SK-N-SH (cell line): ENCODE results near the gene HLA-DQB1.

Experiments used
- CHD2 ChIP-seq: fragments of 150-350 bp; IDR thresholded peaks from 2 replicates; pipeline ENCODE4 v1.6.1; 2018; ENCODE audit warnings: low read length; ENCODE audit not compliant: partially characterized antibody
- CTCF ChIP-seq: fragments of 200-600 bp; sonication (generic); IDR thresholded peaks from 2 replicates; pipeline ENCODE4 v1.6.1; 2017; ENCODE audit warnings: antibody characterized with exemption, mild to moderate bottlenecking, moderate library complexity
- EZH2phosphoT487 ChIP-seq: fragments of 200-600 bp; sonication (generic); IDR thresholded peaks from 2 replicates; pipeline ENCODE4 v1.6.1; 2017; ENCODE audit warnings: low read depth, mixed run types, mild to moderate bottlenecking, antibody characterized with exemption, moderate library complexity, borderline replicate concordance
- FOXJ3 ChIP-seq: sonication (generic); formaldehyde crosslinking; IDR thresholded peaks from 2 replicates; pipeline ENCODE4 v1.5.1; 2020; ENCODE audit warnings: mild to moderate bottlenecking, missing genetic modification reagents
- FOXM1 ChIP-seq: IDR thresholded peaks from 2 replicates; pipeline ENCODE4 v1.4.0; 2012; ENCODE audit warnings: low read depth, mild to moderate bottlenecking
- MEF2A ChIP-seq: IDR thresholded peaks from 2 replicates; pipeline ENCODE4 v1.4.0; 2012; ENCODE audit warnings: low read depth, borderline replicate concordance
- MXI1 ChIP-seq: IDR thresholded peaks from 2 replicates; pipeline ENCODE4 v1.6.1; 2012; ENCODE audit warnings: mild to moderate bottlenecking, low read depth, low read length, improper control_type of control experiment
- NFIC ChIP-seq: IDR thresholded peaks from 2 replicates; pipeline ENCODE4 v1.4.0; 2012; ENCODE audit warnings: borderline replicate concordance
- POLR2AphosphoS5 ChIP-seq: IDR thresholded peaks from 2 replicates; pipeline ENCODE4 v1.6.1; 2012; ENCODE audit warnings: low read depth, low read length
- RFX5 ChIP-seq: IDR thresholded peaks from 2 replicates; pipeline ENCODE4 v1.6.1; 2012; ENCODE audit warnings: mild to moderate bottlenecking, improper control_type of control experiment, low read length
- SIN3A ChIP-seq: IDR thresholded peaks from 2 replicates; pipeline ENCODE4 v1.6.1; 2012; ENCODE audit warnings: low read depth, mild to moderate bottlenecking, low read length, moderate library complexity, borderline replicate concordance
- TAF1 ChIP-seq: IDR thresholded peaks from 2 replicates; pipeline ENCODE4 v1.6.1; 2012; ENCODE audit warnings: low read depth, mild to moderate bottlenecking, low read length, moderate library complexity, borderline replicate concordance
- TCF12 ChIP-seq: IDR thresholded peaks from 2 replicates; pipeline ENCODE4 v1.4.0; 2012

DNA sequence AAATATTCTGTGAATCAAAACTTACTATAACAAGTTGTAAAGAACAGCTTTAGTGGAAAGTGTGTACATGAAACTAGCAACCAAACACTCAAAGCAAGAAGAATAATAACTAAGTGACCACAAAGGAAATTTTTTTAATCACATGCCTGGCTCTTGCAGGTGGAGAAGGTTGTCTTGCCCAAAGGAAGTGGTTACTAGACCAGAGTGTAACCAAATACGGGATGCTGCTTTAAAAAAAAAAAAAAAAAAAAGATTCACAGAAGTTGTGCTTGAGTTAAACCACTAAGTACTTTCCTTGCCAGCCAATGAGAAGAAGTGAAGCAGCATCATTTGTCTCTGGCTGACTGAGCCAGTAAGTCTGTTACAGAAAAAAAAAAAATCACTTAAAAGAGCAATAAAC, 19.1 kb upstream of the HLA-DQB1 start:
- no peak for TF ChIP-seq TAF1
- TF ChIP-seq CTCF = no peak
- TF ChIP-seq FOXM1 = no peak
- no peak for TF ChIP-seq TCF12
- no peak for TF ChIP-seq POLR2AphosphoS5
- TF ChIP-seq CHD2 = no peak
- no peak for TF ChIP-seq SIN3A
- TF ChIP-seq RFX5 = 0 out of 2 replicates have a peak, but pooled peaks have one; percentile 52
- TF ChIP-seq MXI1 = no peak
- no peak for TF ChIP-seq EZH2phosphoT487
- no peak for TF ChIP-seq FOXJ3
- TF ChIP-seq MEF2A = no peak
- no peak for TF ChIP-seq NFIC
